Ishikawa (cell line): Measurements from ENCODE around the gene ZC2HC1C.

Source experiments
- EGR1 ChIP-seq: IDR thresholded peaks from 2 replicates; pipeline ENCODE4 v1.6.1; 2012
- FOXM1 ChIP-seq: IDR thresholded peaks from 2 replicates; pipeline ENCODE4 v1.6.1; 2012; ENCODE audit warnings: low read depth, borderline replicate concordance
- RAD21 ChIP-seq: IDR thresholded peaks from 2 replicates; pipeline ENCODE4 v1.6.1; 2012; ENCODE audit warnings: low read depth
- TAF1 ChIP-seq: IDR thresholded peaks from 2 replicates; pipeline ENCODE4 v1.6.1; 2012; ENCODE audit warnings: low read depth, mild to moderate bottlenecking
- TCF12 ChIP-seq: IDR thresholded peaks from 2 replicates; pipeline ENCODE4 v1.6.1; 2012; ENCODE audit warnings: low read depth
- YY1 ChIP-seq: IDR thresholded peaks from 2 replicates; pipeline ENCODE4 v1.6.1; 2012; ENCODE audit warnings: low read depth
- TF ChIP-seq, protein P1 (sequence below): IDR thresholded peaks from 2 replicates; pipeline ENCODE4 v1.6.1; 2012
- TF ChIP-seq, protein P2 (sequence below): IDR thresholded peaks from 2 replicates; pipeline ENCODE4 v1.6.1; 2012
- TF ChIP-seq, protein P3 (sequence below): IDR thresholded peaks from 2 replicates; pipeline ENCODE4 v1.6.1; 2012; ENCODE audit warnings: low read depth, mild to moderate bottlenecking

DNA sequence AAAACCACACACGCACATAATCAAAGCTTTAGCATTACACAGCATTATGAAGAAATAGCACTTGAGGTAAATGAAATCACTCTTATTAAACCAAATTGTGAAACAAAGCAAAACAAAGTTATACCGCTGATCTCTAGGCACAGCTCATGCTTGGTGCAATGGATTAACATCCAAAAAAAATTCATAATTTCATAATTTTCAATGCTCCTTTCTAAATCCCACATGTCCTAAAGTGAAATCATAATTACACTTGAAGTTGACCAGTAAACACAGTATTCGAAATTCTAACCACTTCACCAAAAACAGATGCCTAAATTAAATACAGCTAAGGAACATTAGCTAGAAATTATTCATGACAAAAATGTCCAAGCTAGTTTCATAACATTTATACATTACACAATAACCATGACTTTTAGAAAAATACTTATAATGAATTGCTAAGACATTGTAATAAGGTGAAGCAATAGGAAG, 19.7 kb upstream of the ZC2HC1C start:
- TF ChIP-seq, protein P1, sequence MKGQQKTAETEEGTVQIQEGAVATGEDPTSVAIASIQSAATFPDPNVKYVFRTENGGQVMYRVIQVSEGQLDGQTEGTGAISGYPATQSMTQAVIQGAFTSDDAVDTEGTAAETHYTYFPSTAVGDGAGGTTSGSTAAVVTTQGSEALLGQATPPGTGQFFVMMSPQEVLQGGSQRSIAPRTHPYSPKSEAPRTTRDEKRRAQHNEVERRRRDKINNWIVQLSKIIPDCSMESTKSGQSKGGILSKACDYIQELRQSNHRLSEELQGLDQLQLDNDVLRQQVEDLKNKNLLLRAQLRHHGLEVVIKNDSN, result no peak
- TF ChIP-seq YY1 (no peak), RAD21 (no peak), EGR1 (no peak), TCF12 (no peak), TAF1 (no peak), FOXM1 (no peak)
- TF ChIP-seq, protein P2, sequence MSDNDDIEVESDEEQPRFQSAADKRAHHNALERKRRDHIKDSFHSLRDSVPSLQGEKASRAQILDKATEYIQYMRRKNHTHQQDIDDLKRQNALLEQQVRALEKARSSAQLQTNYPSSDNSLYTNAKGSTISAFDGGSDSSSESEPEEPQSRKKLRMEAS, result no peak
- TF ChIP-seq, protein P3, sequence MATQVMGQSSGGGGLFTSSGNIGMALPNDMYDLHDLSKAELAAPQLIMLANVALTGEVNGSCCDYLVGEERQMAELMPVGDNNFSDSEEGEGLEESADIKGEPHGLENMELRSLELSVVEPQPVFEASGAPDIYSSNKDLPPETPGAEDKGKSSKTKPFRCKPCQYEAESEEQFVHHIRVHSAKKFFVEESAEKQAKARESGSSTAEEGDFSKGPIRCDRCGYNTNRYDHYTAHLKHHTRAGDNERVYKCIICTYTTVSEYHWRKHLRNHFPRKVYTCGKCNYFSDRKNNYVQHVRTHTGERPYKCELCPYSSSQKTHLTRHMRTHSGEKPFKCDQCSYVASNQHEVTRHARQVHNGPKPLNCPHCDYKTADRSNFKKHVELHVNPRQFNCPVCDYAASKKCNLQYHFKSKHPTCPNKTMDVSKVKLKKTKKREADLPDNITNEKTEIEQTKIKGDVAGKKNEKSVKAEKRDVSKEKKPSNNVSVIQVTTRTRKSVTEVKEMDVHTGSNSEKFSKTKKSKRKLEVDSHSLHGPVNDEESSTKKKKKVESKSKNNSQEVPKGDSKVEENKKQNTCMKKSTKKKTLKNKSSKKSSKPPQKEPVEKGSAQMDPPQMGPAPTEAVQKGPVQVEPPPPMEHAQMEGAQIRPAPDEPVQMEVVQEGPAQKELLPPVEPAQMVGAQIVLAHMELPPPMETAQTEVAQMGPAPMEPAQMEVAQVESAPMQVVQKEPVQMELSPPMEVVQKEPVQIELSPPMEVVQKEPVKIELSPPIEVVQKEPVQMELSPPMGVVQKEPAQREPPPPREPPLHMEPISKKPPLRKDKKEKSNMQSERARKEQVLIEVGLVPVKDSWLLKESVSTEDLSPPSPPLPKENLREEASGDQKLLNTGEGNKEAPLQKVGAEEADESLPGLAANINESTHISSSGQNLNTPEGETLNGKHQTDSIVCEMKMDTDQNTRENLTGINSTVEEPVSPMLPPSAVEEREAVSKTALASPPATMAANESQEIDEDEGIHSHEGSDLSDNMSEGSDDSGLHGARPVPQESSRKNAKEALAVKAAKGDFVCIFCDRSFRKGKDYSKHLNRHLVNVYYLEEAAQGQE, result no peak
